ENCODE data around the gene TOPAZ1. TPM values are rescaled to one million over a fixed set of nuclear protein-coding genes. Genes with fewer than 3 reads are reported as not detected.

The TOPAZ1 gene
- total RNA-seq, 1 experiment from 2014 or later, result not detected

DNA sequence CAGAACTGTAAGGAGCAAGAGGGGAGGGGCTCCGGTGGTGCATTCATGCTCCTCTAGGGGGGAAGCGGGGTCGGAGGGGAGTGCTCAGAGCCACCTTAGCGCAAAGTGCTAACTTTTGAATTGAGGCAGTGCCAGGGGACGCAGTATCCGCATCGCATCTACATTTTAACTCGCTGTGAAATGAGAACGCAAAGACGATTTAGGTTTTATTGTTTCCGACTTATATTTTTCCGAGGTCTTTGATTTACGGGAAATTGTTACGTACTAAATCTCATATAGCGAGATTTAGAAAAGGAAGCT is 97.1 kb downstream of the TOPAZ1 start:
- H3K9me3 ChIP-seq (ENCODE audit: low read length), result no peaks in the 10 kb centered on the region
- H3K4me3 ChIP-seq (ENCODE audit: low read length), result peak overlapping the region; percentile 79
- peaks cover 22% of the 10 kb centered on the region for H3K79me2 ChIP-seq (ENCODE audit: low read length)
- H4K20me1 ChIP-seq (ENCODE audit: low read length), result no peaks in the 10 kb centered on the region
- BruUV-seq (replicated peaks), result no TSS peak
- ATAC-seq, result no peak
- no peaks in the 10 kb centered on the region for H3K27me3 ChIP-seq (ENCODE audit: low read length)
- no peaks in the 10 kb centered on the region for H3K36me3 ChIP-seq (ENCODE audit: low read depth, low read length)
- H3K27ac ChIP-seq (ENCODE audit: low read length), result peak overlapping the region; percentile 82; the same call in 1 of the 2 replicates
- H3F3A ChIP-seq (ENCODE audit: low read length, unreplicated experiment), result no peaks in the 10 kb centered on the region
- peak overlapping the region; percentile 89 for H3K4me2 ChIP-seq (ENCODE audit: low read length)
- intact Hi-C loops (cut with micrococcal nuclease), result loop anchor here (1.0 to 5.0 kb wide), 2 partner anchors 12 to 139 kb away; partner anchors contain the start of gene ZNF445
- H3K4me1 ChIP-seq (ENCODE audit: insufficient read depth, low read length), result peaks cover 17% of the 10 kb centered on the region
- H2AFZ ChIP-seq (ENCODE audit: low read length), result peak overlapping the region; percentile 92
- no peak for DNase-seq
- H3K9ac ChIP-seq (ENCODE audit: low read length), result peak overlapping the region; percentile 92
- TF ChIP-seq EZH2 (IDR thresholded peaks at IDR 0.05; ENCODE audit: low read length, unreplicated experiment), result no peak
- TF ChIP-seq, protein P1, sequence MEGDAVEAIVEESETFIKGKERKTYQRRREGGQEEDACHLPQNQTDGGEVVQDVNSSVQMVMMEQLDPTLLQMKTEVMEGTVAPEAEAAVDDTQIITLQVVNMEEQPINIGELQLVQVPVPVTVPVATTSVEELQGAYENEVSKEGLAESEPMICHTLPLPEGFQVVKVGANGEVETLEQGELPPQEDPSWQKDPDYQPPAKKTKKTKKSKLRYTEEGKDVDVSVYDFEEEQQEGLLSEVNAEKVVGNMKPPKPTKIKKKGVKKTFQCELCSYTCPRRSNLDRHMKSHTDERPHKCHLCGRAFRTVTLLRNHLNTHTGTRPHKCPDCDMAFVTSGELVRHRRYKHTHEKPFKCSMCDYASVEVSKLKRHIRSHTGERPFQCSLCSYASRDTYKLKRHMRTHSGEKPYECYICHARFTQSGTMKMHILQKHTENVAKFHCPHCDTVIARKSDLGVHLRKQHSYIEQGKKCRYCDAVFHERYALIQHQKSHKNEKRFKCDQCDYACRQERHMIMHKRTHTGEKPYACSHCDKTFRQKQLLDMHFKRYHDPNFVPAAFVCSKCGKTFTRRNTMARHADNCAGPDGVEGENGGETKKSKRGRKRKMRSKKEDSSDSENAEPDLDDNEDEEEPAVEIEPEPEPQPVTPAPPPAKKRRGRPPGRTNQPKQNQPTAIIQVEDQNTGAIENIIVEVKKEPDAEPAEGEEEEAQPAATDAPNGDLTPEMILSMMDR (conservative IDR thresholded peaks at IDR 0.05; ENCODE audit: low read depth, low read length), result no peak
- no peak for TF ChIP-seq EZH2phosphoT487 (IDR thresholded peaks at IDR 0.05; ENCODE audit: borderline replicate concordance, low read length)
- ChIA-PET POLR2A (ENCODE audit: unreplicated experiment) (interaction anchor here (0.6 kb wide), 1 partner anchor 838 kb away, joined by 4 read pairs; no protein-coding TSS in a partner anchor), CTCF (no interaction called here)
- H3K9me2 ChIP-seq (replicated peaks; ENCODE audit: low read length), result no peaks in the 10 kb centered on the region

DNA sequence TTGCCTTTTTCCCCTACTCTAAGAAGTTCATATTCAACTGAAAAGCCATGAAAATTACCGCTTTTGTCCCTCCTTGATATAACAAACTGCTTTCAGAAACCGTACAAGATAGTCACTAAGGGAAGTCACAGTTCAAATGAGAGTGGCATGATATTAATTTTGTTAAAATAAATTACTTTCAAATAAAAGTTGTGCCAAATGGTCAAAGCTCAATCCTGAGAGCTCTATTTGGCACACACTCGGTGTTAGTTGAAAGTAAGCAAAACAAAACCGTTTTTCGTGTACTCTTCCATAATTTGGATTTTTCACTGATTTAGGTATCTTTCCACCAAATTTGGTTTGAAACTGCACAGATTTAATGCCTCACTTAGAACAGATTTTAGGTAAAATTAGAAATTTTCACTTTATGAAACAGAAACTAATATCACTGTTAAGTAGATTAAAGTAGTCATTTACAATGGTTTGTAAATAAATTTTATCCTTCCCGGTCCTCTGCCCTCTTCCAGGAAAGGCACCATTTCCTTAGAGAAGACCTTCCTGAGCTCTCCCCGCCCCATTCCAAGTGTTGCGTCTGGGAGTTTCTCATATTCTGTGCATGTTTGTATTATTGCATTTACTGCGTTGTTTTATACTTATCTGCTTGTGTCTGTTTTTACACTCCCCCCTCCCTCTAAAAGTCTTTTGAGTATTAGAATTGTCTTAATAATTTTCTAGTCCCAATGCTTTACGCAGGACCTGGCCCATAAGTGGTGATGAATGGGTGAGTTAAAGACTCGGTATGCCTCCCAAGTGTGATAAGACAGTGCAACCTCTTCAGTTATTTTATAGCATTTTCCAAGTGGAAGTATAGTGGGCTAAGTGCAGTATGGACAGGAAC is 97.7 kb downstream of the TOPAZ1 start:
- Histone ChIP-seq H4K20me1 (ENCODE audit: low read length) (no peaks in the 10 kb centered on the region), H3K9ac (ENCODE audit: low read length) (peak overlapping the region; percentile 92), H2AFZ (ENCODE audit: low read length) (peak overlapping the region; percentile 92), H3K79me2 (ENCODE audit: low read length) (peaks cover 22% of the 10 kb centered on the region), H3K27me3 (ENCODE audit: low read length) (no peaks in the 10 kb centered on the region), H3K4me3 (ENCODE audit: low read length) (peak overlapping the region; percentile 79), H3K4me2 (ENCODE audit: low read length) (peak overlapping the region; percentile 89), H3F3A (ENCODE audit: low read length, unreplicated experiment) (no peaks in the 10 kb centered on the region), H3K9me3 (ENCODE audit: low read length) (no peaks in the 10 kb centered on the region), H3K27ac (ENCODE audit: low read length) (0 out of 2 replicates have a peak overlapping the region, but pooled peaks have one; percentile 82), H3K36me3 (ENCODE audit: low read depth, low read length) (no peaks in the 10 kb centered on the region), H3K9me2 (replicated peaks; ENCODE audit: low read length) (no peaks in the 10 kb centered on the region), H3K4me1 (ENCODE audit: insufficient read depth, low read length) (peaks cover 17% of the 10 kb centered on the region)
- BruUV-seq (replicated peaks), result no TSS peak
- intact Hi-C loops (cut with micrococcal nuclease), result loop anchor here (5.0 kb wide), 1 partner anchor 138 kb away; the partner anchor contains the start of gene ZNF445
- TF ChIP-seq, protein P1 (conservative IDR thresholded peaks at IDR 0.05; ENCODE audit: low read depth, low read length), result no peak
- TF ChIP-seq EZH2 (IDR thresholded peaks at IDR 0.05; ENCODE audit: low read length, unreplicated experiment) (no peak), EZH2phosphoT487 (IDR thresholded peaks at IDR 0.05; ENCODE audit: borderline replicate concordance, low read length) (no peak)
- no peak for ATAC-seq
- CTCF ChIA-PET, result no interaction called here
- DNase-seq, result no peak
- POLR2A ChIA-PET (ENCODE audit: unreplicated experiment), result no interaction called here

DNA sequence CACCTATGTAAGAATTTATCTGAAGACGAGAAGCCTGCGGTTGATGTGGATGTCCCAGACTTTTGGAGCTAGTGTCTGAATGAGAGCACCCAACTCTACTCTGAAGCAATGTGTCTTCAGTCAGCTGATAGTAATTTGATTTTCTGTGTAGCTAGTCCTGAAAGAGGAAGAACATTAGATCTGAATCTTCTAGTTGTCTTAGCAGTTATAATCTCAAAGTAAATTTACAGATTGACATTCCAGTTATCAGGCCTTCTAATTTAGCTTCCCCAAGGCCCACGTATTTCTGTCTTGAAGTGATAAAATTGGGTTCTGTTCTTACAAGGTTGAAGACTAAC is 98.3 kb downstream of the TOPAZ1 start:
- intact Hi-C loops (cut with micrococcal nuclease), result no loop called here
- Histone ChIP-seq H3K27ac (ENCODE audit: low read length) (no peak overlapping the region), H3F3A (ENCODE audit: low read length, unreplicated experiment) (no peaks in the 10 kb centered on the region), H3K36me3 (ENCODE audit: low read depth, low read length) (no peaks in the 10 kb centered on the region), H3K79me2 (ENCODE audit: low read length) (peaks cover 22% of the 10 kb centered on the region), H3K4me2 (ENCODE audit: low read length) (peak overlapping the region; percentile 89), H3K27me3 (ENCODE audit: low read length) (no peaks in the 10 kb centered on the region), H3K9ac (ENCODE audit: low read length) (no peak overlapping the region; the same call in 1 of the 2 replicates), H3K9me2 (replicated peaks; ENCODE audit: low read length) (no peaks in the 10 kb centered on the region), H4K20me1 (ENCODE audit: low read length) (no peaks in the 10 kb centered on the region), H2AFZ (ENCODE audit: low read length) (no peak overlapping the region), H3K4me1 (ENCODE audit: insufficient read depth, low read length) (peaks cover 17% of the 10 kb centered on the region), H3K9me3 (ENCODE audit: low read length) (no peaks in the 10 kb centered on the region), H3K4me3 (ENCODE audit: low read length) (peak overlapping the region; percentile 79)
- ATAC-seq (no peak), DNase-seq (no peak)
- ChIA-PET CTCF (no interaction called here), POLR2A (ENCODE audit: unreplicated experiment) (no interaction called here)
- no TSS peak for BruUV-seq (replicated peaks)
- TF ChIP-seq EZH2phosphoT487 (IDR thresholded peaks at IDR 0.05; ENCODE audit: borderline replicate concordance, low read length), result no peak
- TF ChIP-seq, protein P1 (conservative IDR thresholded peaks at IDR 0.05; ENCODE audit: low read depth, low read length), result no peak
- TF ChIP-seq EZH2 (IDR thresholded peaks at IDR 0.05; ENCODE audit: low read length, unreplicated experiment), result no peak
